Measurements from ENCODE around the gene CNST. TPM values are rescaled to one million over a fixed set of nuclear protein-coding genes. Genes with fewer than 3 reads are reported as not detected.

The CNST gene, protein sequence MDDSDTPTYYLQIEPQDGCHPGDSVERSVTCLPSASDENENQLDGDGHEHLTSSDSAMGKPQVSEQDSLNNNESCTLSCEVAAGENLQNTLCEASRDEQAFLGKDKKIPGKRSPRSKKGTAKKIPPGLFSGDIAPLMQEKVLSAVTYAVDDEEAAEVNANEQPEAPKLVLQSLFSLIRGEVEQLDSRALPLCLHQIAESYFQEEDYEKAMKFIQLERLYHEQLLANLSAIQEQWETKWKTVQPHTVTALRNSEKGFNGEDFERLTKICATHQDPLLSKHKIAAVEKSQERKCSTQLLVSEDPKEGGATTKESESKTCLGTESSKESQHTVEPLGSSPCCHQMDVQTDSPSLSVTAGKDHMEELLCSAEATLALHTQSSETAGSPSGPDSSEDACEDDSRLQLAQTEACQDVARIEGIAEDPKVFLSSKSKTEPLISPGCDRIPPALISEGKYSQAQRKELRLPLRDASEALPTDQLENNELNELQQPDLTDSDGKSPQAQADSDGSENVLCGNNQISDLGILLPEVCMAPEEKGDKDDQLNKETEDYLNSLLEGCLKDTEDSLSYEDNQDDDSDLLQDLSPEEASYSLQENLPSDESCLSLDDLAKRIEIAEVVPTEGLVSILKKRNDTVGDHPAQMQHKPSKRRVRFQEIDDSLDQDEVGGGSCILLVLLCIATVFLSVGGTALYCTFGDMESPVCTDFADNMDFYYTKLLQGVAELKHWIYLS
- total RNA-seq = 21.0 TPM
- long read RNA-seq, partial matches to known transcripts = 3 of 5 reads
- long read RNA-seq, other reads (novel, unspliced or antisense) = 2 of 5 reads

DNA sequence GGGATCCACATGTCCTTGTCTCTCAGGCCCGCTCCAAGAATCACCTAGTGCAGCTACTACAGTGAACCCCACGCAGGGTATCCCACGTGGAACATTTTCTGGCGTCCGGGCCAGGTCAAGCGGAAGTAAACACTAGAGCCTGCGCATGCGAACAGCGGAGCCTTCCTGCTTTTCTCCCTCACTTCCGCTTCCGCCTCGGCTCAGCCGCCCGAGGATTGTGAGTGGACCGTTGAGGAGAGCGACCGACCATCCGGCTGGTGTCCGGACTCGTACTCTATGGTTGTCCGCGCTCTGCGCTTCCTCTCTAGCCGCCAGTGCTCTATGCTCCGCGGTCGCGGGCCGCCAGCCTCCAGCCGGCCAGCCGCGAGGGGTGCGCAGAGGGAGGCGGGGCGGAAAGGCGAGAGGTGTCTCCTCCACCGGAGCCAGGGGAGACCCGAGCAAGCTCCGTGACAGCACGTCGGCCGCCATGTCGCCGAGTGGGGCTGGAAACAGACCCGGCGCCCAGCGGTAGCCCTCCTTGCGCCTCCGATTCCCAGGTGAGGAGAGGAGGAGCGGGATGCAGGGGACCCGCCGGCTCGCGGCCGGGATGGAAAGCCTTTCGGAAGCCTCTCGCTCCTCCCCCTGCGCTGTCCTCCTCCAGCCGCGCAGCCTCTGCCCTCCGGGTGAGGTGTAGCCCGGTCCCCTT, at the start of gene CNST, which contains the start of gene TFB2M:
TSS of gene CNST (plus strand) at position 329 of the 685 bp plus-strand sequence. CDS start 25,107 bp downstream, outside the sequence.
TSS of gene TFB2M (minus strand) at position 134 of the 685 bp plus-strand sequence. CDS start at position 11, 123 bp downstream.
- intact Hi-C loops (cut with DNase I) = loop anchor here (5.0 kb wide), 1 partner anchor 131 kb away; no protein-coding TSS in a partner anchor
- DNase-seq (peak; percentile 99), ATAC-seq (ENCODE audit: poor library complexity) (peak; percentile 98)

DNA sequence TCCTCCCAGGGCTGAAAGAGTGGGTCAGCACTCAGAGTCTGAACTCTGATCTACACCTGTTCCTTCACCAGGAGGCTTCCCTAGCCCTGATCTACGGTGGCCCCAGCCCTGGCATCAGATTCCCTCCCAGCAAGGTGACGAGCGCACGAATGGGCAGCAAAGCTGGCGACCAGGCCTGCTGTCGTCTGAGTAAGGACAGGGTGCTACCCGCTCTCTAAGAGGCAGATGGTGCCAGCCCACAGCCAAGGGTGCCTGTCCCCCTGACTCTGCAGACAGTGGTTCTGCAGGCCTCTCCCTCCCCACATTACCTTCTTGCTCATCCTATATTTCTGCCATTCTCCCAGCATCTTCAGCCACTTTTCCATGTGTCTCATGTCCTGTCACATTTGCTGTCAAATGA, 48.9 kb upstream of the CNST start:
- DNase-seq = no peak
- intact Hi-C loops (cut with DNase I) = no loop called here
- no peak for ATAC-seq (ENCODE audit: poor library complexity)

DNA sequence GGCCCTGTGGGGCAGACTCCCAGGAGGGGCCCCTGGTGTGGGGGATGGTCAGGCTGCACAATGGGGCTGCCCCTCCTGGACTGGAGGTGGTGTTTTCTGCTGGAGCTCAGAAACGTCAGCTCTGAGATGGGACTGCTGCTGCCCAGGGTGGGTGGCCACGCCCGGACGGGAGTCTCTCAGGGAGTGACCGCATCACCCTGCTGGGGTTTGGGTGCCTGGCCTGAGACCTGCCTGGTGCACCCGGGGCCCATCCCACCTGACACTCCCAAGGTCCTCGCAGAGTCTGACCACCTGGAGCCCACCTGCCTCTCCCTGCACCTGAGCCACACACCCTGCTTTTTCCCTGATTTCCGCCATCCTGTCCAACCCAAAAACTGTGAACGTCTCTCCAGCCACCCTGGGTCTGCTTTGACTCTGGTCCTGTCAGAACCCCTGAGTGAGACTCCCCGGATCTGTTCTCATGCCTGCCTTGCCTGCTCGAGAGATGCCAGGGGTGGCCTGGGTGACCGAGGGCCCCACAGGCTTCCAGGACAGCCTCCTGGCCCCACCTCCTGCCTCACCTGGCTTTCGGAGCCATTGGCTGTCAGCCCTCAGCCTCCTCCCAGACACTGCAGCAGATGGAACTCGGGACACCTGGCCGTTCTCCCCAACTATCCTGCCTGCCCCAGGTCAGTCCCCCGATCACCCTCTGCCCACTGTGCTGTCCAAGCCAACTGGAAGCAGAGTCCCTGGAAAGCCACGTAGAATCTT, 47.6 kb upstream of the CNST start:
- intact Hi-C loops (cut with DNase I) = no loop called here
- DNase-seq (no peak), ATAC-seq (ENCODE audit: poor library complexity) (no peak)

DNA sequence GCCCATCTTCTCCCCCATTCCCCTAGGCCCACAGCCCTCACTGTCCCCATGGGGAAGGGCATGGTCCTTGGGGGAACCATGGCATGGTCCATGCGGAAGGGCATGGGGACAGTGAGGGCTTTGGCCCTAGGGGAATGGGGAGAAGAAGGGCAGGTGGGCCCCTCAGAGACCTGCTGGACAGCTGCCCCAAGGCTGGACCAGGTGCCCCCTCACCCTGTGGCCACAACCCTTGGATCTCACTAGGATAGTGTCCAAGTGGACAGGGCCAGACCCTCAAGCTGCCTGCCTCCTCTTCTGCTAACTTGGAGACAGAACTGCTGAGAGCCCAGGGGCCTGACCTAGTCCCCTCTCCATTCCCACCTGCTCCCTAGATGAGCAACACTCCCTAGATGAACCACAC, 46.7 kb upstream of the CNST start:
- DNase-seq (no peak), ATAC-seq (ENCODE audit: poor library complexity) (no peak)
- intact Hi-C loops (cut with DNase I) = no loop called here

DNA sequence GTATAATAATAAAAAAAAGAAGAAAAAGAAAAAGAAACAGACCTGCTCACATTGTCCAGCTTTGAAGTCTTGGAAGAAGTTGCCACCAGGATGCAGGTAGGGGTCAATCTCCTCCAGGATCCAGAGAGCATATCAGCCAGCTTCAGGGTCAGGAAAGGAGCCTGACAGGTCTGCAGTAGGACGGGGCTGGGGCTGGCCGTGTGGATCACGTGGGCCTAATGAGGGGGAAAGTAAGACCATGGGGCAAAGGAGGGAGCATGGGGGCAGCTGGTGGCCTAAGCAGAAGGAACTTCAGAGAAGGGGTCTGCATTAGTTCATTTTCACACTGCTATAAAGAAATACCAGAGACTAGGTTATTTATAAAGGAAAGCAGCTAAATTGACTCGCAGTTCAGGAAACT, 39.9 kb upstream of the CNST start:
- ATAC-seq (ENCODE audit: poor library complexity) = no peak
- intact Hi-C loops (cut with DNase I) = no loop called here
- DNase-seq = no peak

DNA sequence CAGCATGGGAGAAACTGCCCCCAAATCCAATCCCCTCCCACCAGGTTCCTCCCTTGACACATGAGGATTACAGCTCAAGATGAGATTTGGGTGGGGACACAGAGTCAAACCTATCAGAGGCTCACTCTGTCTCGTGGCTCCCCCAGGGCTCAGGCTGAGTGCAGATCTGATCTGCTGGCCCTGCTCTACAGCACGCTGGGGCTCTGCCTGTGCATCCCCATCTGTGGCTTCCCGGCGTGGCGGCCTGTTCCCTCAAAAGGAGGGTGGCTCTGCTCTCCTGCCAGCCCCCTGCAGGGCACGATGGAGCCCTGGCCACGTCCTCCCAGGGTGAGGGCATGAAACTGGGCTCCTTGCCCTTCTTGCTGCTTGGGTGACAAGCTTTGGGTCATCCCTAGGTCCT, 39.3 kb upstream of the CNST start:
- no peak for ATAC-seq (ENCODE audit: poor library complexity)
- no peak for DNase-seq
- intact Hi-C loops (cut with DNase I) = no loop called here

DNA sequence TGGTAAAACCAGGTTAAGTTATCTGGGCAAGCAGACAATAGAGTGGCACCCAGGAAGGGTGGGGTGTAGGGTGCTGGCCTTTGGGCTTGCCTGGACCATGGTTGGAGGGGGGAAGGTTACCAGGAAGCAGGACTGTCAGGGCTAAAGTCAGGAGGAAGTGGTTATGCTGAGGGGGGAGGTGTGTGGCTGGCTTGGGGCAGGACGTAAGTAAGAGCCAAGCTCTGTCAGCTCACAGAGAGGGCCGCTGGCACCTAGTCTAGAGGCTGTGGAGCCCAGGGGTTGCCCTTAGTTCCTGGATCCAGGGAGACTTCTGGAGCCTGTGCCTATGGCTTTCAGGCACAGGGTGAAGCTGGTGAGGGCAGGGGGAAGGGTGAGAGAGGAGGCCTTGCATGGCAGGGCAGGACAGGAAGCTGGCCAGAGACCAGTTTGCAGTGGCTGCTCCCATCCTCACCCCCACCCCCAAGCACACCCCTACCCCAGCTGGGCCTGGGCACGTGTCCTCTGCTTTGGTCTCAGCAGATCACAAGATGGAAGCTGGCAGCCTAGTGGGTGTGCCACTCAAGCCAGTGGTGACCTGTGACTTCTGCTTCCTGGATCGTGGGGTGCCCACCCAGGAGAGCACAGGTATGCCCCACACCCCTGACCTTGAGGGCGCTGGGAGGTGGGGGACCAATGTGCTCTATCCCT, 38.7 kb upstream of the CNST start:
- no peak for ATAC-seq (ENCODE audit: poor library complexity)
- intact Hi-C loops (cut with DNase I) = no loop called here

DNA sequence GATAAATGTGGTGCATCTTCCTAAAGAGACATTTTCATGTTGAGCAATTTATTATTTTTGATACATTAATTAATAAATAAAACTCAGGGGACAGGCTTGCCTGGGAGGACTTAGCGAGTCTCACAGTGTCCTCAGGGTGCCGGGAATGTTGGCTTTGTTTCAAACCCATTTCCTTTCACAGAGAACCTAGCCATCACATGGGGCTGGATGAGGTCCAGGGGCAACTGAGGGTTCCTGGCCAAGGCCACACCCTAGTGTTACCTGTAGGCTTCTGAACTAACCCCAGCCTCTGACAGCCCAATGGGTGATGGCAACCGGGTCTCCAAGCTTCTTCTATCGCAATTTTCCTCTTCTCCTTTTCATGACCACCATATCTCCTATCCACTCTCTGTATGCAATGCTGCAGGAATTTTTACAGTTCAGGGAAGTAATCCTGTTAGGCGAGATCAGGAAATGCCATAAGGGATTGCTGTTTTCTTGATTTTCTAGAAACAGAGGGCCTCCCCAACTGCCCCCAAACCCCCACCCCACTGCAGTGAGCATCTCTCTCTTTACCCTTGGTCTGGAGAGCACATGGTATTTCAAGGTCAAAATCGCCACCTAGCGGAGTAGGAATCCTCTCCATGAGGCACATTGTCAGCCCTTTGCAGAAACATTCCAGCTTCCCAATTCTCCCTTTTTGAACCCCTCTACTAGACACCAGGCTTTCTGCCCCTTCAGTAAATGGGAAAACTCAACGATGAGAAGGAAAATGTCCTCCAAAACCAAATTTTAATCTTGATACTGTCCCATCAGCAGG, 37.1 kb upstream of the CNST start:
- no peak for DNase-seq
- no peak for ATAC-seq (ENCODE audit: poor library complexity)
- intact Hi-C loops (cut with DNase I) = no loop called here

More for the DNA sequence above, 38.7 kb upstream of the CNST start:
- no peak for DNase-seq

DNA sequence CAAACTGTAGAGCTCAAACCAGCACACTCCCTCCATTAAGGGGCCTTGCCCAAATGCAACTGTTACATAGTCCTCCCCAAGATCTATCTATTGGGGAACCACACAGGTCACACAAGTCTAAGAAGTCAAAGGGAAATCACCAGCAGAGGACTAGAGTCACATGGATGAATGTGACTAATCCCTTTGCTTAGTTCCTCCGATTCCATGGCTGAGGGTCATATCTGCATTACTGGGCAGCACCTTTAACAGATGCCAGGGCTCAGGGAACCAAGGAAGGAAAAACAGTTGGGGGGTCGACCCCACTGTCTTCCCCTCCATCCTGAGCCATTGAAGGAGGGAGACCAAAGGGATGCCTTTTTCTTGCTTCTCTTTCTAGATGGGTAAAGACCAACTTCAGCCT, 35.8 kb upstream of the CNST start:
- intact Hi-C loops (cut with DNase I) = no loop called here
- DNase-seq (no peak), ATAC-seq (ENCODE audit: poor library complexity) (no peak)

DNA sequence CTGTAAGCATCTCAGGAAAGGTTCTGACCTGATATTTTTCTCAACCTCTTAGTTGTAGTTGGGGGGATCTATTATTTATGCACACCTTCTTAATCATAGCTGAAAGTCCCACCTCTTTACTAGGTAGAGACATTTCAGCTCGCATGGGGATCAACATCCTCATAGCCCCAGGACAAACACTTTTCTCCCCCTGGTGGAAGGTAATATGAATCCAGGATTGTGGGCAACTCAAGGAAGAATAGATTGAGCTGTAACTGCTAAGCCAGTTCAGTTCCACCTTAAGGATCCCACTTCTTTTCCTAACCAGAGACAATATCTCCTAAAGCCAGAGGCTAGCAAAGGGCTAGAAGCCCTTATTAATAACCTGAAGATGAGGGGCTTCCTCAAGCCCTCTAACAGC, 33.7 kb upstream of the CNST start:
- no peak for ATAC-seq (ENCODE audit: poor library complexity)
- intact Hi-C loops (cut with DNase I) = no loop called here
- DNase-seq = no peak

DNA sequence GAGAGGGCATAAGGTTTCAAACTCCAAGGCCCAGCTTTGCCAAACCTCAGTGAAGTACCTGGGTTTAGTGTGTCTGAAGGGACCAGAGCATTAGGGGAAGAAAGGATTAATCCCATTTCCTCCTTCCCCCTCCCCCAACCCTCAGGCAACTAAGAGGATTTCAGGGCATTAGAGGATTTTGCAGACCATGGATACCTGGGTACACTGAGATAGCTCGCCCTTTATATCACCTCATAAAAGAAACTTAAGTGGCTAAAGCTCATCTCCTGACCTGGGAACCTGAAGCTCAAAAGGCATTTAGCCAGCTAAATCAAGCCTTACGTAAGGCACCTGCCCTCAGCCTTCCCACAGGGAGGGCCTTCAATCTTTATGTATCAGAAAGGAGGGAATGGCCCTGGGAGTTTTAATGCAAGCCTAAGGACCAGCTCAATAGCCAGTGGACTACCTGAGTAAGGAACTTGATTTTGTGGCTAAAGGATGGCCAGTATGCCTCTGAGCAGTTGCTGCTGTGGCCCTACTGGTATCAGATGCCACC, 32.8 kb upstream of the CNST start:
- no peak for ATAC-seq (ENCODE audit: poor library complexity)
- intact Hi-C loops (cut with DNase I) = no loop called here
- DNase-seq = no peak

DNA sequence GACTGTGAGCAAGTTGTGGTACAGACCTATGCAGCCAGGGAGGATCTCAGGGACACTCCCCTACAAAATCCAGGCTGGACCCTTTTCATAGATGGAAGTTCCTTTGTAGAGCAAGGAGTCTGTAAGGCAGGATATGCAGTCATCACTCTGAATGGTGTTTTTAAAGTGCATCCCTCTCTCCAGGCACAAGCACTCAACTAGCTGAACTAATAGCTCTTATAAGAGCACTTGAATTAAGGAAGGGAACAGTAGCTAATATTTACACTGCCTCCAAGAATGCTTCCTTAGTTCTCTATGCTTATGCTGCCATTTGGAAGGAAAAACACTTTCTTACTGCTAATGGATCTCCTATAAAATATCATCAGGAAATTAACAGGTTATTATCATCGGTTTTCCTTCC, 32.1 kb upstream of the CNST start:
- DNase-seq (no peak), ATAC-seq (ENCODE audit: poor library complexity) (no peak)
- intact Hi-C loops (cut with DNase I) = no loop called here

DNA sequence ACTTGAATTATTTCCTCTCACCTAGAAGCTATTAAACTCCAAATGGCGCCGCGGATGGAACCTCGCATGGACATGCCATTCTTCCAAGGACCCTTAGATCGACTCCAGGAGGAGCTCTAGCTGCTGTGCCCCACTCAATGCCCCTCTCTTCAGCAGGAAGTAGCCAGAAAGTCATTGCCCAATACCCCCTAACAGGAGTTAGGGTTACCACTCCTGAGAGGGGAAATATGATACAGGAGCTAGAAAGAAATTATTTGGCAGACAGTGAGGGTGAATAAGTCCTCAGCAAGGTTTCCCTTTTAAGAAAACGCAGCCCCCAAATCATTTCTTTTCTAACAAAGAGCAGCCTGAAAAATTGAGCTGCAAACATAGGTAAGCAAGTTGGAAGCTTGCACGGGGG, 28.8 kb upstream of the CNST start:
- DNase-seq (no peak), ATAC-seq (ENCODE audit: poor library complexity) (no peak)
- intact Hi-C loops (cut with DNase I) = no loop called here

DNA sequence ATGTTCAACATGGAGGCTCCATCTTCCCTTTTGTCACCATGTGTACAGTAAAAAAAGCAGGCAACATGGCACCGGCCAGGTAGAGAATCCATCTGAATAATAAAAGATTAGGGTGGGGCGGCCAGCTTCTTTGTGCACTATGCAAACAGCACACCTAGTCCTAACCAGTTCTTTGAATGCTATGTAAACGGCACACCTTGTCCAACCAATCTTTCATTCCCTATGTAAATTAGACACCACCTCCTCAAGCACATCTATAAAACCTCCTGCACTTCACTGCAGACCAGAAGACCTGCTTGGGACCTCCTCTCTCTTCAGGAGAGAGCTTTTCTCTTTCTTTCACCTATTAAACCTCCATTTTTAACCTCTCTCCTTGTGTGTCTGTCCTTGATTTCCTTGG, 28.4 kb upstream of the CNST start:
- intact Hi-C loops (cut with DNase I) = no loop called here
- ATAC-seq (ENCODE audit: poor library complexity) (no peak), DNase-seq (no peak)

DNA sequence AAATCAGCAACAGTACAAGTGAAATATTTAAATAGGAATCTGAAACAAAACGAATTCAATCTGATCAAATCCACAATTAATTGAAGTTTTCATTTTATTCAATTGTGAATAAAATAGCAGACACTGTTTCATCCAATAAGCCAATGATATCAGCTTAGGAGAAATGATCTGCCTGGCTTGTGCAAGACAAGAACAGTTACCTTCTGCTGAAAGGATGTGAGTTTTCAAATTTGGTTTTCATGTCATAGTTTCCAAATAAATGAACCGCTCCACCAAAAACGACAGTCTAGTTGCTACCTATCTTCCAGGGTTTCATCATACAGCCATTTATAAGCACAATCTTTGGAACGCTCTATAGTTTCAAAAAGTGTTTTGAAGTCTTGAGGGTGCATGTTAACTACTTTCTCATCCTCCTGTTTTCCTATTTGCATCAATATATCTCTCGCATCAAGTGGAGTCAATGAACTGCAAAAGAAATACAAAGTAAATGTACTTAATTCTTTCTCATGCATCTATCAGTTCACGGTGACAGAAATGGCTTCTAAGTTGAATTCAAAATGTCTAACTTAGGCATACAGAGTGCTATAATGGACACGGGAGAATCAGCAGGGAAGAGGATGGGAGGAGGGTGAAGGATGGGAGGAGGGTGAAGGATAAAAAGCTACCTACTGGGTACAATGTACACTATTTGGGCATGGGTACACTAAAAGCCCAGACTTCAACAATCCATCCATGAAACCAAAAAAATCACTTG, 25.3 kb upstream of the CNST start:
- DNase-seq (no peak), ATAC-seq (ENCODE audit: poor library complexity) (no peak)

DNA sequence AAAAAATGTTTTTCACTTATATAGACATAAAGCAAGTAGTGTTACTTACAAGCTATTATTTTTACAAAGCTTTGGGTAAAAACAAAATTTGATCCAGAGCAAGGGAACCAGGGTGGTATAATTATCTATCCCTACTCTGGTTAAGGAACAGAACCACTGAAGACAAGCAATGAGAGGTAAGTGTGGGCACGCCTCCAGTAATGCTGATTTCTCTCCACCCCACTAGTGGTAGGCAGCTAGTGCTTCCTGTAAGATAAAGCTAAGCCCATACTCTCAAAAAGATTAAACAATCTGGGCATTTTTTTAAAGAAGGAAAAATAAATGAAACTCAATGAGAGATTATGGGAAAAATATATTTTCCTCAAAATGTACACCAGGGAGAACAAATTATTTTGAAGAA, 22.3 kb upstream of the CNST start:
- ATAC-seq (ENCODE audit: poor library complexity) = no peak
- DNase-seq = no peak
- intact Hi-C loops (cut with DNase I) = no loop called here

More for the DNA sequence above, 25.3 kb upstream of the CNST start:
- intact Hi-C loops (cut with DNase I) = no loop called here
